GM13977 (cell line): ENCODE results near the gene PRKCE.

ENCODE experiments used
- DNase-seq: peaks from one replicate; pipeline ENCODE4 v3.0.0; 2012; ENCODE audit warnings: low spot score
- CTCF ChIP-seq: IDR thresholded peaks from 2 replicates; pipeline ENCODE4 v1.5.1; 2012; ENCODE audit warnings: mild to moderate bottlenecking, control low read depth; ENCODE audit not compliant: insufficient read depth; ENCODE audit errors: extremely low read depth, missing control alignments
- in situ Hi-C: fragments of 300-500 bp; cut with MboI; formaldehyde crosslinking; loops from one replicate; pipeline ENCODE4 v1.12.0; 2022; ENCODE audit warnings: low sequenced_read_pairs, low pct_unique_long_range_greater_than_20kb, mixed read lengths, inconsistent platforms; ENCODE audit not compliant: unreplicated experiment

The PRKCE gene

GRCh38 chr2:45992021-45992740, 340.7 kb downstream of the PRKCE start:
- in situ Hi-C loops, result no loop called here
- DNase-seq, result no peak
- TF ChIP-seq CTCF, result no peak

- in situ Hi-C loops, result no loop called here
- no peak for TF ChIP-seq CTCF
- DNase-seq, result no peak
Observed at GRCh38 chr2:45992741-45993475, 341.4 kb downstream of the PRKCE start.

GRCh38 chr2:45993476-45993991, 342.1 kb downstream of the PRKCE start:
- in situ Hi-C loops, result no loop called here
- peak; percentile 65 for DNase-seq
- peak; percentile 73 for TF ChIP-seq CTCF

- in situ Hi-C loops, result no loop called here
- no peak for DNase-seq
- TF ChIP-seq CTCF, result no peak
Observed at GRCh38 chr2:45994060-45994459, 342.6 kb downstream of the PRKCE start.

- no peak for TF ChIP-seq CTCF
- no peak for DNase-seq
- in situ Hi-C loops, result loop anchor here (25.0 kb wide), 1 partner anchor 637 kb away; no protein-coding TSS in a partner anchor
Observed at GRCh38 chr2:46000660-46001059, 349.2 kb downstream of the PRKCE start.

GRCh38 chr2:46001290-46001689, 349.8 kb downstream of the PRKCE start:
- no peak for TF ChIP-seq CTCF
- in situ Hi-C loops, result loop anchor here (25.0 kb wide), 1 partner anchor 636 kb away; no protein-coding TSS in a partner anchor
- DNase-seq, result no peak
